Measurements from ENCODE around the gene FAM107B. TPM values are rescaled to one million over a fixed set of nuclear protein-coding genes. Genes with fewer than 3 reads are reported as not detected.
"Not testable (repeated sequence)": the region's sequence is repeated elsewhere in the genome, so short reads cannot be mapped to it uniquely, and the experiment has no call there.

FAM107B gene
- total RNA-seq, 1 donor from 2014 or later = 145 TPM

DNA sequence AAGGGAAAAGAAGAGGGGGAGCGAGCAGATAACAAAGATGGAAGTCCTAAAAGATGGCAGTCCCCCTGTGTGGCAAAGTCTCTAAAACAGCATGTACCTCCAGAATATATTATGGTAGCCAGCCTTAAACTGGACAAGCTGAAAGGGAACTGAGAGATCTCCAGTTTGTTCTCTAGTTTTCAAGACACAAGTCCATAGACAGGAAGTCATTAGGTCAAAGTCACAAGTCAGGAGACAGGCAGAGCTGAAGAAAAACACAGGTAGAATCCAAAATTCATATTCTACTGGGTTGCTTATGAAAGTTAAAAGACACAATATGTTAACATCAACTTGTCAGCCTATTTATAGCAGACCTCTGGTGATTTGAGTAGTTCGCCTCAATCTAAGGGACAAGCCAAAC is 38.7 kb downstream of the FAM107B start:
- no peak for DNase-seq (ENCODE audit: low spot score)

- DNase-seq (ENCODE audit: low spot score) = no peak
Measured at GRCh38 chr10:14731875-14732512, 42.7 kb downstream of the FAM107B start.

DNA sequence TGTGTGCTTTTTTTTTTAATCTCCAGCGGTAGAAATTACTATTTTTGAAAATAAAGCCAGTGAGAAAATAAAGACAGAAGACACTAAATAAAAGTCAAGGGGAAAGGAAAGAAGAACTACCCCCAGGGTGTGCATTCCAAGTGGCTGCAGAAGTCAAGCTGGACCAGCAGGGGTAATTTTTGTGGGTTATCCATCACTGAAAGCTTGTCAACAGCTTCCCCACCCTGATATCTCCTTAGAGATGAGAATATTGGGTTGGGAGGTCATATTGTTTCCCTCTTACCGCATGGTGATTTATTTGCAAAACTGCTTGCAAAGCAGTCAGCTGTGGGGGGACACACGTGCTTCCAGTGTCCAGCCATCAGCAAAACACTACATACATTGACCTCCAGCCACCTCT is 46.4 kb downstream of the FAM107B start:
- DNase-seq (ENCODE audit: low spot score) = no peak

- DNase-seq (ENCODE audit: low spot score) = no peak
Measured at GRCh38 chr10:14727924-14728323, 46.8 kb downstream of the FAM107B start.

GRCh38 chr10:14727465-14727864 is 47.2 kb downstream of the FAM107B start:
- DNase-seq (ENCODE audit: low spot score) = no peak

- DNase-seq (ENCODE audit: low spot score) = no peak
Measured at GRCh38 chr10:14724931-14725330, 49.8 kb downstream of the FAM107B start.

GRCh38 chr10:14723052-14723689 is 51.5 kb downstream of the FAM107B start:
- no peak for DNase-seq (ENCODE audit: low spot score)

DNA sequence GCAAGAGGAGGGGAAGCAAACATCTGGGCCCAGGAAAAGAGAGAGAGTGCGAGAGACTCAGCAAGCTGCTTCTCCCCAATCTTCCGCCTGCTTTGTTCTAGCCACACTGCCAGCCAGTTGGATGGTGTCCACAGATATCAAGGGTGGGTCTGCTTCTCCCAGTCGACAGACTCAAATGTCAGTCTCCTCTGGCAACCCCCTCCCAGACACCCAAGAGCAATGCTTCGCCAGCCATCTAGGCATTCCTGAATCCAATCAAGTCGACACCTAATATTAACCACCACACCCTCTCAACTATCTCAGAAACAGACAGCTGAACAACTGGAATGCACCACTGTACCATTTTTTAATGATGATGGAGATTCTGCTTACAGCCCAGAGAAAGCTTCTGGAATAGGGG is 57.1 kb downstream of the FAM107B start:
- DNase-seq (ENCODE audit: low spot score) = no peak

GRCh38 chr10:14712991-14713424 is 61.7 kb downstream of the FAM107B start:
- DNase-seq (ENCODE audit: low spot score) = no peak

- not testable (repeated sequence) for DNase-seq (ENCODE audit: low spot score)
Measured at GRCh38 chr10:14709344-14709743, 65.4 kb downstream of the FAM107B start.

- no peak for DNase-seq (ENCODE audit: low spot score)
Measured at GRCh38 chr10:14707481-14707880, 67.2 kb downstream of the FAM107B start.

GRCh38 chr10:14705548-14706230 is 69.0 kb downstream of the FAM107B start:
- no peak for DNase-seq (ENCODE audit: low spot score)

GRCh38 chr10:14703631-14704001 is 71.1 kb downstream of the FAM107B start:
- DNase-seq (ENCODE audit: low spot score) = no peak

GRCh38 chr10:14701466-14701865 is 73.2 kb downstream of the FAM107B start:
- no peak for DNase-seq (ENCODE audit: low spot score)

- no peak for DNase-seq (ENCODE audit: low spot score)
Measured at GRCh38 chr10:14700546-14700945, 74.2 kb downstream of the FAM107B start.

DNA sequence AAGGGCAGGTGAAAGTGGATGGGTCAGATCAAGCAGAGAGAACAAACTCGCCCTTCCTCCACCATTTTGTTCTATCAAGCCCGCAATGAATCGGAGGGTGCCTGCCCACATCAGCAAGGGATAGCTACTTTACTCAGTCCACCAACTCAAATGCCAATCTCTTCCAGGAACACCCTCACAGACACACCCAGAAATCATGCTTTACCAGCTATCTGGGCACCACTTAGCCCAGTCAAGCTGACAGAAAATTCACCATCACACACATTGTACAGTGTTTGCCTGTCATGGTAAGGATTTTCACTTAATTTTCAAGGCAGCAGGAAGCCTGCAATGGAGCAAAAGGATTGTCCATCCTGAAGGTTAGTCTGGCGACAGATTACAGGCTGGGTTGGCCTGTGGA is 75.2 kb downstream of the FAM107B start:
- no peak for DNase-seq (ENCODE audit: low spot score)

- no peak for DNase-seq (ENCODE audit: low spot score)
Measured at GRCh38 chr10:14698829-14699170, 75.9 kb downstream of the FAM107B start.

DNA sequence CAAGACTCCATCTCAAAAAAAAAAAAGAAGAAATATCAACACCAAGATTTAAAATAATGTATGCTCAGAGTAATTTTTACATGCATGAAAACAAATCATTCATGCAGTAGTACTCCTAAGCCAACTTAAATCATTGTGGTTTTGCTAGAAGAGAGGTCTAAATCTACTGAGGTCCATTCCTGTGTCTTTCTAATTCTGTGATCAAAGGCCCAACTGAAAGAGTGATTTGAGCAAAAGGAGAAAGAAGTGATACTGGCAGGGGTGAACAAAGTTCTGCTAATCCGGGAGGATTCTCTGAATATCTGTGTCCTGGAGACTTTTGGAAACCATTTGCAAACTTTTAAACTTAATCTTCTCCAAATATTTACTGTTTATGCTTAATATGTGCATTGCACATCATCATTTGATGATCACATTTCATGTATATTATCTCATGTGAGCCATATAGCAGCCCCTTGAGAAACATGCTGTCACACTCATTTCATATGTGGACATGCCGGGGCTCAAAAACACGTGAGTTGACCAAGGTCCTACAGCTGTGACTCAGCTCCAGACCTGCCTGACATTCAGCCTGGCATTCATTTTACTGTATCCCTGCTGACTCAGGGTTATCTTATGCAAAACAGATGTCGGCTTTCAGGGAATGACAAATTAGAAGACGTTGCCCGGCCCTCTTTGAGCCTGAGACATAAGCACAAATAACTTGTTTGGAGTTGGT is 76.4 kb downstream of the FAM107B start:
- no peak for DNase-seq (ENCODE audit: low spot score)

- DNase-seq (ENCODE audit: low spot score) = no peak
Measured at GRCh38 chr10:14697281-14697680, 77.4 kb downstream of the FAM107B start.

DNA sequence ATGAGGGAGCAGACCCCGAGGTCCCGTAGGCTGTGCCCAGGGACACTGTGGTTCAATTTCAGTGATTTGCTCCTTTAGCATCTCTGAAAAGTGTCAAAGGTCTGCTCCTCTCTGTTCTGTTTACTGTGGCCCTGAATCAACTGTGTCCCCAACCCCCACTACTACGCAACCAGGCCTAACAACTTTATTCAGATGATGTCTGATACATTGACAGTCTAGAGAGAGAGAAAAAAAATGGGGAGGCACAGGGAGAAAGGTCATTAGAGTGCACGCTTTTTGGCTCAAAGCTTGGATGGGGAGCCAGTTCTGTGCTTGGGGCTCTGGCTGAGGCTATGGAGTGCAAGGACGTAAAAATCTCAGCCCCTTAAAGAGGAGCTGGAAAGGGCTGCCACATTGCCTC is 77.9 kb downstream of the FAM107B start:
- no peak for DNase-seq (ENCODE audit: low spot score)

DNA sequence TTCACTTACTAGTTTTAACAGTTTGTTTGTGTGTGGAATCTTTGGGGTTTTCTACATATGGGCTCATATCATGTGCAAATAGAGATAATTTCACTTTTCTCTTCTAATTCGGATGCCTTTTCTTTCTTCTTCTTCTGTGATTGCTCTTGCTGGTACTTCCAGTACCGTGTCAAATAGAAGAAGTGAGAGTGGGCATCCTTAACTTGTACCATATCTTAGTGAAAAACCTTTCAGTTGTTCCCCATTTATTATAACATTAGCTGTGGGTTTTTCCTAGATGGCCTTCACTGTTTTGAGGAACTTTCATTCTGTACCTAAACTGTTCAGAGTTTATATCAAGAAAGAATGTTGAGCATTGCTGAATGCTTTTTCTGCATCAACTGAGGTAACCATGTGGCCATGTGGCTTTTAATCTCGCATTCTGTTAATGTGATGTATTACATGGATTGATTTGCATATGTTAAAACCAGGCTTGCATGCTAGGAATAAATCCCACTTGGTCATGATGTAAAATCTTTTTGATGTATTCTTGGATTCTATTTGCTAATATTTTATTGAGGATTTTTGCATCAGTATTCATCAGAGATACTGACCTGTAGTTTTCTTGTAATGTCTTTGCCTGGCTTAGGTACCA is 78.7 kb downstream of the FAM107B start:
- DNase-seq (ENCODE audit: low spot score) = no peak

- DNase-seq (ENCODE audit: low spot score) = no peak
Measured at GRCh38 chr10:14693891-14694290, 80.8 kb downstream of the FAM107B start.

Data from mucosa of gallbladder (tissue), 1 donor.